HG03575 (cell line): ENCODE results near the gene SLC22A2.
"Not testable (repeated sequence)": the region's sequence is repeated elsewhere in the genome, so short reads cannot be mapped to it uniquely, and the experiment has no call there.

Experiments used
- ATAC-seq: cut with Tn5 transposase; IDR thresholded peaks from one replicate; pipeline ENCODE4 v1.9.1; 2021; ENCODE audit not compliant: unreplicated experiment, insufficient number of reproducible peaks, low FRiP score; ENCODE audit errors: extremely low read depth

The SLC22A2 gene

GRCh38 chr6:160258346-160259142 is at the start of gene SLC22A2:
Gene SLC22A2, minus strand, starts transcription at chr6:160258821. Its CDS starts 64 bp downstream, at chr6:160258757.
- no peak for ATAC-seq

GRCh38 chr6:160305926-160306713 is 47.5 kb upstream of the SLC22A2 start:
- ATAC-seq: no peak

- no peak for ATAC-seq
Measured at GRCh38 chr6:160303806-160304205, 45.2 kb upstream of the SLC22A2 start.

- not testable (repeated sequence) for ATAC-seq
Measured at GRCh38 chr6:160302431-160303082, 43.9 kb upstream of the SLC22A2 start.

- no peak for ATAC-seq
Measured at GRCh38 chr6:160301339-160301738, 42.7 kb upstream of the SLC22A2 start.

GRCh38 chr6:160300076-160300695 is 41.6 kb upstream of the SLC22A2 start:
- ATAC-seq: no peak

GRCh38 chr6:160299559-160299958 is 40.9 kb upstream of the SLC22A2 start:
- no peak for ATAC-seq

GRCh38 chr6:160298121-160298520 is 39.5 kb upstream of the SLC22A2 start:
- ATAC-seq: no peak

GRCh38 chr6:160297310-160297709 is 38.7 kb upstream of the SLC22A2 start:
- ATAC-seq: no peak

GRCh38 chr6:160293844-160294243 is 35.2 kb upstream of the SLC22A2 start:
- ATAC-seq: no peak

- no peak for ATAC-seq
Measured at GRCh38 chr6:160285541-160286105, 27.0 kb upstream of the SLC22A2 start.

GRCh38 chr6:160284575-160284974 is 26.0 kb upstream of the SLC22A2 start:
- no peak for ATAC-seq

- ATAC-seq: no peak
Measured at GRCh38 chr6:160282444-160282843, 23.8 kb upstream of the SLC22A2 start.

- ATAC-seq: no peak
Measured at GRCh38 chr6:160279850-160280249, 21.2 kb upstream of the SLC22A2 start.

GRCh38 chr6:160278786-160279310 is 20.2 kb upstream of the SLC22A2 start:
- no peak for ATAC-seq

GRCh38 chr6:160278311-160278710 is 19.7 kb upstream of the SLC22A2 start:
- no peak for ATAC-seq

GRCh38 chr6:160277546-160277945 is 18.9 kb upstream of the SLC22A2 start:
- no peak for ATAC-seq

GRCh38 chr6:160277144-160277543 is 18.5 kb upstream of the SLC22A2 start:
- no peak for ATAC-seq

GRCh38 chr6:160276126-160276525 is 17.5 kb upstream of the SLC22A2 start:
- no peak for ATAC-seq
